Body of pancreas (tissue), 4 donors: ENCODE data around the gene DNAH10.

ENCODE experiments used
- POLR2A ChIP-seq, 3 donors: fragments of 450-650 bp; IDR thresholded peaks; one replicate each; pipeline ENCODE4 v1.6.1; 2016; ENCODE audit warnings: antibody characterized with exemption in 3 of 3, mild to moderate bottlenecking in 2 of 3
- TF ChIP-seq, protein P1 (sequence below), 7 experiments: fragments of 450-650 bp in 4 of 7; fragments of 200-600 bp in 3 of 7; sonication (generic) in 3 of 7; IDR thresholded peaks; one replicate each; pipeline ENCODE4 v1.5.1; 2016 to 2019; ENCODE audit warnings: antibody characterized with exemption in 7 of 7

DNA sequence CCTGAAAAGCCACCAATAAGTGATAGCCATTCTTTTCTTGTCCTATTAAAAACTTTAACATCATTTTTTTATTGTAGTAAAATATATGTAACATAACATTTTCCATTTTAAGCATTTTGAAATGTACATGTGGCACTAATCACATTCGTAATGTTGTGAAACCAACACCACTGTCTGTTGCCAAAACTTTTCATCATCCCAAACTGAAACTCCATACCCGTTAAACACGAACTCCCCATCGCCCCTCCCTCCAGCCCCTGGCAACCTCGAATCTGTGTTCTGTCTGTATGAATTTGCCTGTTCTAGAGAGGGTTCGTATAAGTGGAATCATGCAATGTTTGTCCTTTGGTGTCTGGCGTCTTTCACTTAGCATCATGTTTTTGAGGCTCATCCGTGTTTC lies 134.7 kb downstream of the DNAH10 start:
- TF ChIP-seq, protein P1, sequence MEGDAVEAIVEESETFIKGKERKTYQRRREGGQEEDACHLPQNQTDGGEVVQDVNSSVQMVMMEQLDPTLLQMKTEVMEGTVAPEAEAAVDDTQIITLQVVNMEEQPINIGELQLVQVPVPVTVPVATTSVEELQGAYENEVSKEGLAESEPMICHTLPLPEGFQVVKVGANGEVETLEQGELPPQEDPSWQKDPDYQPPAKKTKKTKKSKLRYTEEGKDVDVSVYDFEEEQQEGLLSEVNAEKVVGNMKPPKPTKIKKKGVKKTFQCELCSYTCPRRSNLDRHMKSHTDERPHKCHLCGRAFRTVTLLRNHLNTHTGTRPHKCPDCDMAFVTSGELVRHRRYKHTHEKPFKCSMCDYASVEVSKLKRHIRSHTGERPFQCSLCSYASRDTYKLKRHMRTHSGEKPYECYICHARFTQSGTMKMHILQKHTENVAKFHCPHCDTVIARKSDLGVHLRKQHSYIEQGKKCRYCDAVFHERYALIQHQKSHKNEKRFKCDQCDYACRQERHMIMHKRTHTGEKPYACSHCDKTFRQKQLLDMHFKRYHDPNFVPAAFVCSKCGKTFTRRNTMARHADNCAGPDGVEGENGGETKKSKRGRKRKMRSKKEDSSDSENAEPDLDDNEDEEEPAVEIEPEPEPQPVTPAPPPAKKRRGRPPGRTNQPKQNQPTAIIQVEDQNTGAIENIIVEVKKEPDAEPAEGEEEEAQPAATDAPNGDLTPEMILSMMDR (IDR thresholded peaks at IDR 0.05): no peak
- no peak for TF ChIP-seq POLR2A (IDR thresholded peaks at IDR 0.05)
